Thyroid gland (tissue), 4 donors: ENCODE data around the gene FBRS. TPM values are rescaled to one million over a fixed set of nuclear protein-coding genes. Genes with fewer than 3 reads are reported as not detected.

ENCODE experiments used
- DNase-seq, 2 donors: peaks; one replicate each; pipeline ENCODE4 v3.0.0-alpha.2; 2019
- H3K27ac ChIP-seq, 3 donors: fragments of 200-600 bp; sonication (generic); 1 replicate in 2 of 3; 2 replicates in 1 of 3; pipeline ENCODE4 v1.5.1; 2016 to 2019; ENCODE audit warnings: mild to moderate bottlenecking in 1 of 3, moderate library complexity in 1 of 3
- H3K27me3 ChIP-seq: fragments of 200-600 bp; sonication (generic); one replicate; pipeline ENCODE4 v1.5.1; 2019
- H3K36me3 ChIP-seq, 2 donors: fragments of 200-600 bp; sonication (generic); one replicate each; pipeline ENCODE4 v1.5.1; 2016 to 2019
- H3K4me1 ChIP-seq, 2 donors: fragments of 200-600 bp; sonication (generic); one replicate each; pipeline ENCODE4 v1.5.1; 2017 to 2019
- H3K4me3 ChIP-seq, 3 donors: fragments of 200-600 bp; sonication (generic); replicated peaks in 1 of 3; 1 replicate in 2 of 3; 2 replicates in 1 of 3; pipeline ENCODE4 v1.5.1; 2016; ENCODE audit warnings: mild to moderate bottlenecking in 1 of 3
- H3K9me3 ChIP-seq: fragments of 200-600 bp; sonication (generic); one replicate; pipeline ENCODE4 v1.5.1; 2017
- POLR2A ChIP-seq, 2 donors: fragments of 450-650 bp; IDR thresholded peaks; one replicate each; pipeline ENCODE4 v1.6.1; 2017; ENCODE audit warnings: antibody characterized with exemption in 2 of 2, mild to moderate bottlenecking in 2 of 2, moderate library complexity in 1 of 2
- WGBS, 2 donors: methylation state at CpG; one replicate each; pipeline ENCODE4 v1.1.5; 2017; 5-methylcytosine and 5-hydroxymethylcytosine counted together
- intact Hi-C: fragments of 100-400 bp; cut with DNase I; formaldehyde crosslinking; loops from one replicate; pipeline ENCODE4 v1.15.1; 2023
- total RNA-seq, 4 donors: library from RNA; depleted of rRNA; stranded (reverse); fragments of >200 nt; gene quantifications; one replicate each; pipeline ENCODE4 v1.2.3, GENCODE V29; 2016
- TF ChIP-seq, protein P1 (sequence below), 6 experiments: fragments of 200-600 bp in 3 of 6; fragments of 450-650 bp in 3 of 6; sonication (generic) in 3 of 6; IDR thresholded peaks; one replicate each; pipeline ENCODE4 v1.5.1; 2016 to 2019; ENCODE audit warnings: antibody characterized with exemption in 6 of 6, mild to moderate bottlenecking in 2 of 6, inconsistent platforms in 1 of 6, moderate library complexity in 1 of 6

FBRS gene
- total RNA-seq, 4 donors from 2014 or later: 35.6 to 56.8 (median 42.1) TPM

- peaks cover 78 to 87% of the 10 kb centered on the region in 2 donors for H3K36me3 ChIP-seq
- WGBS, 2 donors: 92 to 97% methylated on average over 5 to 14 of the region's 15 CpGs
- H3K4me1 ChIP-seq: peaks cover 18 to 23% of the 10 kb centered on the region in 2 donors
- no peak overlapping the region for H3K4me3 ChIP-seq
- H3K27me3 ChIP-seq: no peaks in the 10 kb centered on the region
- no peak for DNase-seq
- no peaks in the 10 kb centered on the region for H3K9me3 ChIP-seq
- intact Hi-C loops: loop anchor here (5.0 kb wide), 2 partner anchors 33 to 238 kb away; partner anchors contain the start of gene SRCAP
- no peak overlapping the region for H3K27ac ChIP-seq
- no peak for TF ChIP-seq POLR2A (IDR thresholded peaks at IDR 0.05)
- TF ChIP-seq, protein P1, sequence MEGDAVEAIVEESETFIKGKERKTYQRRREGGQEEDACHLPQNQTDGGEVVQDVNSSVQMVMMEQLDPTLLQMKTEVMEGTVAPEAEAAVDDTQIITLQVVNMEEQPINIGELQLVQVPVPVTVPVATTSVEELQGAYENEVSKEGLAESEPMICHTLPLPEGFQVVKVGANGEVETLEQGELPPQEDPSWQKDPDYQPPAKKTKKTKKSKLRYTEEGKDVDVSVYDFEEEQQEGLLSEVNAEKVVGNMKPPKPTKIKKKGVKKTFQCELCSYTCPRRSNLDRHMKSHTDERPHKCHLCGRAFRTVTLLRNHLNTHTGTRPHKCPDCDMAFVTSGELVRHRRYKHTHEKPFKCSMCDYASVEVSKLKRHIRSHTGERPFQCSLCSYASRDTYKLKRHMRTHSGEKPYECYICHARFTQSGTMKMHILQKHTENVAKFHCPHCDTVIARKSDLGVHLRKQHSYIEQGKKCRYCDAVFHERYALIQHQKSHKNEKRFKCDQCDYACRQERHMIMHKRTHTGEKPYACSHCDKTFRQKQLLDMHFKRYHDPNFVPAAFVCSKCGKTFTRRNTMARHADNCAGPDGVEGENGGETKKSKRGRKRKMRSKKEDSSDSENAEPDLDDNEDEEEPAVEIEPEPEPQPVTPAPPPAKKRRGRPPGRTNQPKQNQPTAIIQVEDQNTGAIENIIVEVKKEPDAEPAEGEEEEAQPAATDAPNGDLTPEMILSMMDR (IDR thresholded peaks at IDR 0.05): no peak
Measured at GRCh38 chr16:30664616-30665109, 6.4 kb downstream of the FBRS start.

DNA sequence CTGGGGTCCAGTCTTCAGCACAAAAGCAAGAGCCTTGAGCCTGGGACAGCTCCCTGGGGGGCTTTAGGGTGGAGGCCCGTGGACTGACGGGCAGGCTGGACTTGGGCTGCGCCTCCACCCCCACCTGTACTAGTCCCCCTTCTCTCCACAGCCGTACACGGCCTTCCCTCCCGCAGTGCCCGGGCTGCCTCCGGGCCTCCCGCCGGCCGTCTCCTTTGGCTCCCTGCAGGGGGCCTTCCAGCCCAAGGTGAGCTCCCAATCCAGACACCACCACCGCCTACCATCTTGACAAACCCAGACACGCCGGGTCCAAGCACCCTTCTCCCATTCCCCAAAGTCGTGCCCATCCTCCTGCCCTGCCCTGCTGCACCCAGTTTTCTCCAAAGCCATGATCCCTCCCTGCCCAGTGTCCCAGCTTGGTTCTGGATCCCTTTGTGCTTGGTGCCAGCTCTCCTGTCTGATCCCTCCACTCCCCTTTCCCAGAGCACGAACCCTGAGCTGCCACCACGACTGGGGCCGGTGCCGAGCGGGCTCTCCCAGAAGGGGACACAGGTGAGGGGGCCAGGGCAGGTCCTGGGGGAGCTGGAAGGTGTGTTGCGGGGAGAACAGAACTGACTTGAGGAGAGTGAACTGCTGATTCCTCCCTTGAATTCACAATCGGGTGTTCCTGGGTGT lies 7.1 kb downstream of the FBRS start:
- Histone ChIP-seq H3K27ac (no peak overlapping the region), H3K36me3 (peaks cover 84 to 93% of the 10 kb centered on the region in 2 donors), H3K27me3 (no peaks in the 10 kb centered on the region), H3K4me1 (peaks cover 13 to 19% of the 10 kb centered on the region in 2 donors), H3K9me3 (no peaks in the 10 kb centered on the region), H3K4me3 (no peak overlapping the region)
- intact Hi-C loops: no loop called here
- DNase-seq: no peak
- TF ChIP-seq, protein P1 (IDR thresholded peaks at IDR 0.05): no peak
- TF ChIP-seq POLR2A (IDR thresholded peaks at IDR 0.05): no peak
- 86 to 92% methylated on average over 17 to 22 of the region's 22 CpGs for WGBS, 2 donors

DNA sequence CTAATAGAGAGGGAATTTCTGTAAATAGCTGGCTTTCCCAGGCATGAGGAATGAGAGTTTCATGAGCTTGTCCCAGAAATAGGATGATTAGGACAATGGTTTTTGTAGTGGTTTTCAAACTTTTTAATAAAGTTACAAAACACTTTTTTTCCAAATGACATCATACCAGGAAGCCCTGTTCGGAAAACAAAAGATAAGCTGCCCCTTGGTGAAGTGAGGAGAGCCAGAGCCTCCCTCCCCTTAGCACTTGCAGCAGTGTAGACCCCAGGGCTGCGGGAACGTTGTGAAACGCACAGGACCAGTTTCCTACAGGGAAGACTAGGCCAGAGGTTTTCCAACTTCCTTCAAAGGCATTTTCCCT lies 7.6 kb downstream of the FBRS start:
- TF ChIP-seq POLR2A (IDR thresholded peaks at IDR 0.05): no peak
- TF ChIP-seq, protein P1 (IDR thresholded peaks at IDR 0.05): no peak
- H3K27me3 ChIP-seq: no peaks in the 10 kb centered on the region
- H3K27ac ChIP-seq: no peak overlapping the region
- peaks cover 88 to 98% of the 10 kb centered on the region in 2 donors for H3K36me3 ChIP-seq
- 84 to 89% methylated on average over 4 of the region's 4 CpGs for WGBS, 2 donors
- H3K4me3 ChIP-seq: no peak overlapping the region
- peaks cover 8 to 14% of the 10 kb centered on the region in 2 donors for H3K4me1 ChIP-seq
- intact Hi-C loops: no loop called here
- DNase-seq: no peak
- H3K9me3 ChIP-seq: no peaks in the 10 kb centered on the region

DNA sequence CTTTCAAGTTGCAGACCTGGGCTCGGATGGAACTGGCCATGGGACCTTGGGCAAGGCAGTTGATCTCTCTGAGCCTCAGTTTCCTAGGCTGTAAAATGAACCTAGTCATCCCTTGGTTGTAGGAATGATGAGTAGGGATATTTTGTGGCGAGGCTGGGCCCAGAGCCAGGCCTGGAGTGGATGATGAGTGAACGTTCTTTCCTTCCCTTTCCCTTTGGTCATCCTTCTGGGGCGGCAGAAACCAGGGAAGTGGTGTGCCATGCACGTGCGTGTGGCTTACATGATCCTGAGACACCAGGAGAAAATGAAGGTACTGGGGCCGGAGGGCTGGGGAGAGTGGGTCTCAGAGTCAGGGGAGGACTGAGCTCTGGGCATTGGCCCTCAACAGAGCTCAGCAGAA lies 8.4 kb downstream of the FBRS start:
- peaks cover 0 to 5% of the 10 kb centered on the region in 2 donors for H3K4me1 ChIP-seq
- no peak overlapping the region for H3K27ac ChIP-seq
- TF ChIP-seq, protein P1 (IDR thresholded peaks at IDR 0.05): no peak
- no peak for TF ChIP-seq POLR2A (IDR thresholded peaks at IDR 0.05)
- H3K9me3 ChIP-seq: no peaks in the 10 kb centered on the region
- WGBS, 2 donors: 80 to 96% methylated on average over 7 of the region's 7 CpGs
- H3K4me3 ChIP-seq: no peak overlapping the region
- intact Hi-C loops: no loop called here
- H3K36me3 ChIP-seq: peaks cover 79 to 92% of the 10 kb centered on the region in 2 donors
- H3K27me3 ChIP-seq: no peaks in the 10 kb centered on the region
- DNase-seq: no peak

GRCh38 chr16:30667361-30667905 lies 9.2 kb downstream of the FBRS start:
- intact Hi-C loops: no loop called here
- Histone ChIP-seq H3K36me3 (peaks cover 72 to 85% of the 10 kb centered on the region in 2 donors), H3K27me3 (no peaks in the 10 kb centered on the region), H3K4me3 (no peak overlapping the region), H3K4me1 (peaks cover 0 to 5% of the 10 kb centered on the region in 2 donors), H3K9me3 (no peaks in the 10 kb centered on the region), H3K27ac (no peak overlapping the region)
- DNase-seq: no peak
- TF ChIP-seq POLR2A (IDR thresholded peaks at IDR 0.05): no peak
- TF ChIP-seq, protein P1 (IDR thresholded peaks at IDR 0.05): no peak
- WGBS, 2 donors: 95 to 98% methylated on average over 10 to 11 of the region's 11 CpGs
